HG03460 (cell line): ENCODE measurements around the gene PDE8A.

Experiments used
- ATAC-seq: cut with Tn5 transposase; IDR thresholded peaks from one replicate; pipeline ENCODE4 v1.9.1; 2021; ENCODE audit not compliant: unreplicated experiment

Gene PDE8A, protein sequence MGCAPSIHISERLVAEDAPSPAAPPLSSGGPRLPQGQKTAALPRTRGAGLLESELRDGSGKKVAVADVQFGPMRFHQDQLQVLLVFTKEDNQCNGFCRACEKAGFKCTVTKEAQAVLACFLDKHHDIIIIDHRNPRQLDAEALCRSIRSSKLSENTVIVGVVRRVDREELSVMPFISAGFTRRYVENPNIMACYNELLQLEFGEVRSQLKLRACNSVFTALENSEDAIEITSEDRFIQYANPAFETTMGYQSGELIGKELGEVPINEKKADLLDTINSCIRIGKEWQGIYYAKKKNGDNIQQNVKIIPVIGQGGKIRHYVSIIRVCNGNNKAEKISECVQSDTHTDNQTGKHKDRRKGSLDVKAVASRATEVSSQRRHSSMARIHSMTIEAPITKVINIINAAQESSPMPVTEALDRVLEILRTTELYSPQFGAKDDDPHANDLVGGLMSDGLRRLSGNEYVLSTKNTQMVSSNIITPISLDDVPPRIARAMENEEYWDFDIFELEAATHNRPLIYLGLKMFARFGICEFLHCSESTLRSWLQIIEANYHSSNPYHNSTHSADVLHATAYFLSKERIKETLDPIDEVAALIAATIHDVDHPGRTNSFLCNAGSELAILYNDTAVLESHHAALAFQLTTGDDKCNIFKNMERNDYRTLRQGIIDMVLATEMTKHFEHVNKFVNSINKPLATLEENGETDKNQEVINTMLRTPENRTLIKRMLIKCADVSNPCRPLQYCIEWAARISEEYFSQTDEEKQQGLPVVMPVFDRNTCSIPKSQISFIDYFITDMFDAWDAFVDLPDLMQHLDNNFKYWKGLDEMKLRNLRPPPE

DNA sequence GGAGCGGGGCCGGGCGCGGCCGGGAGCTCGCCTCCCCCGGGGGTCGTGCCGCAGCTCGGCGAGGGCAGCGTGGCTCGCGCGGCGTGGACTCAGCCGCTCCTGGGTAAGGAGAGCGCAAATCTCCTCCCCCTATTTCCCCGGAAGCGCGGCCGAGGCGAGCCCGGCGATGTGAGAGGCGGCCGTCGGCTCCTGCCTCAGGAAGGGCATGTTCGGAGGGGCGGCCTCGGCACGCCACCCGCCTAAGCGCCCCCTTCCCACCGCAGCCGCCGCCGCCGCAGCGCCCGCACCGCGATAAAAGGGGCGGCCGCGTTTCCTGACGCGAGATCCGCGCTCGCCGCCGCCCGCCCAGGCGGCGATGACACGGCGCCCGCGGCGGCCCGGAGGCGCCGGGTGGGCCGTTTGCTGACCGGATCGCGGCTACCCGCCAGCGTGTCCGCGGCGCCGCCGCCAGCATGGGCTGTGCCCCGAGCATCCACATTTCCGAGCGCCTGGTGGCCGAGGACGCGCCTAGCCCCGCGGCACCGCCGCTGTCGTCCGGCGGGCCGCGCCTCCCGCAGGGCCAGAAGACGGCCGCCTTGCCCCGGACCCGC is at the start of gene PDE8A:
PDE8A (plus strand) TSS at position 146 of the 590 bp plus-strand sequence; CDS start at position 453, 307 bp downstream.
- peak; percentile 23 for ATAC-seq

DNA sequence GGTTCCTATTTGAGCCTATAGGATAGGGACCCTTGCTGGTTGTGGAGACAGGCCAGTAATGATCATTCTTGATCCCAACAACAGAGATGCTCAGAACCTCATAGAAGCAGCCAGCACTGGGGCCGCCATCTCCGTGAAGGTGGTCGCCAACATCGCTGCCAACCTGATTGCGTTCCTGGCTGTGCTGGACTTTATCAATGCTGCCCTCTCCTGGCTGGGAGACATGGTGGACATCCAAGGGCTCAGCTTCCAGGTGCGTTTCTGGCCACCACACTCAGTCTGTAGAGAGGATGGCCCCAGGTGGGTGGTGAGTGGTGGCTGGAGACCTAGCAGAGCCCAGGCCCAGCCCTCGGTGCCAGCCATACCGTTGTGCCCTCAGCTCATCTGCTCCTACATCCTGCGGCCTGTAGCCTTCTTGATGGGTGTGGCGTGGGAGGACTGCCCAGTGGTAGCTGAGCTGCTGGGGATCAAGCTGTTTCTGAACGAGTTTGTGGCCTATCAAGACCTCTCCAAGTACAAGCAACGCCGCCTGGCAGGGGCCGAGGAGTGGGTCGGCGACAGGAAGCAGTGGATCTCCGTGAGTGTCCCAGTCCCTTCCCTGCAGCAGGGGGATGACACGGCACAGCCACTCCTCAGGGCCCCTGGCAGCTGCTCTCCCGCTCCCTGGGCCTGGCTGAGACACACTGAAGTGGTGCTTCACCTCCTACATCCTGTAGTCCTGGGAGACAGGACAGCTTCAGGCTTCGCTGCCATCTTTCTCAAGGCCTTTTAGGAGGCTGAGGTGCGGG is 46.5 kb upstream of the PDE8A start:
- no peak for ATAC-seq

DNA sequence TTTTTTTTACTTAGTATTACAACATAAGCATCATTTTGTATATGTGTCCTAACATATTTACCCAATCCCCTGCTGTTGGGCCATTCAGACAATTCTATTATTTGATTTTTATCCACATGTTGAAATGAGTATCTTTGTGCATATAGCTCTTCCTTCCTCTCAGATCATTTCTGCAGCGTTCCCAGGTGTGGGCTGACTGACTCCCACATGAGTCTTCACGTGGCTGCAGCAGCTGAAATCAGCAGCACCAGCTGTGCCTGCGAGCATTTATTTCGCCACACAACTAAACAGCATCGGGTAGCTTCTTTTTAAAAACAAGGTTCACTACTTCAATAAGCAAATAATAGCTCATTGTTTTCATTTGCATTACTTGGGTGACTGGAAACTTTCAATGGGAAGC is 44.5 kb upstream of the PDE8A start:
- no peak for ATAC-seq

DNA sequence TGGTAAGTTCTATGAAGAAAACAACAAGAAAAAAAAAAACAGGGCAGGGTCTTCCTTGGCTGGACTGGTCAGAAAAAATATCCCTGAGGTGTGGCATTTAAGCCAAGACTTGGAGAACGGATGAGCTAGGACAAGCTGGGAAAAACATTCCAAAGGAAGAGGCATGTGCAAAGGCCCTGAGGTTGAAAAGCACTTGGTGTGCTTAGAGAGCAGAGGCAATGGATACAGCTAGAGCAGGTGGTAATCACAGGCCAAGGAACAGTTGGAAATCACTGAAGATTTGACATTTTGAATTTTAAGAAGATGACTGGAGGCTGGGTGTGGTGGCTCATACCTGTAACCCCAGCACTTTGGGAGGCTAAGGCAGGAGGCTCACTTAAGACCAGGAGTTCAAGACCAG is 42.9 kb upstream of the PDE8A start:
- ATAC-seq: no peak

DNA sequence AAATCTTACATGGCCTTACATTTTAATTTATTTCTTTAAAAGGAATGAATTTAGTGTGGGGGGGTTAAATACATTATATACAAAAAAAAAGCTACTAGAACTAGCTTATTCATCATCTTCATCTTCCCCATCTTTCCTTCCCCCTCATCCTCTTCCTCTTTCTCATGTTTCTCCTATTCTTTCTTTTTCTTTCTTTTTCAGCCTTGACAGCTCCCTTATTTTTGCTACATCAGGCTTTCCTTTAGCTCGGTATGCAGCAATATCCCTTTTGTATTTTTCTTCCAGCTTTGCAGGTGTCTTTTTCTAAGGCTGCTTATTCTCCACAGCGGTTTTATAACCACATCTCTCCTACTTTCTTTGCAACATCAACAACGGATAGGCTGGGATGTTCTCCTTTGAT is 41.3 kb upstream of the PDE8A start:
- no peak for ATAC-seq

DNA sequence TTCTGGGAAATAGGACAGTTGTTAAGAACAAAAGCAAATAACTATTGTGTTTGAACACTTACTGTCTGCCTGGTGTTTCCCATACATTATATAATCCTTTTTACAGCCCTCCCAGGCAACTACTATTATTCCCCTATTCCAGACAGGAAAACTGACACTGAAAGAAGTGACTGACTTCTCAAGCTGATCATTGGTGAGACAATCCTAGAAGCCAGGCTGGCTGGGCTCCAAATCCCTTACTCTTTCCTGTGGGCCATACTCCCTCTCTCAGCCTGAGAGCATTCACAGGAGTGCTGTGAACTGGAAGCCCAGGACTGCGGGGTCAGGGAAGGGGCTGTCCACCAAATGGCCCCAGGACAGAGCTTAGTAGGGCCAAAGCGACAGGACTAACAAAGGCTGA is 39.2 kb upstream of the PDE8A start:
- no peak for ATAC-seq

- no peak for ATAC-seq
Observed at GRCh38 chr15:84944311-84944710, 37.3 kb upstream of the PDE8A start.

- no peak for ATAC-seq
Observed at GRCh38 chr15:84944861-84945260, 36.8 kb upstream of the PDE8A start.

DNA sequence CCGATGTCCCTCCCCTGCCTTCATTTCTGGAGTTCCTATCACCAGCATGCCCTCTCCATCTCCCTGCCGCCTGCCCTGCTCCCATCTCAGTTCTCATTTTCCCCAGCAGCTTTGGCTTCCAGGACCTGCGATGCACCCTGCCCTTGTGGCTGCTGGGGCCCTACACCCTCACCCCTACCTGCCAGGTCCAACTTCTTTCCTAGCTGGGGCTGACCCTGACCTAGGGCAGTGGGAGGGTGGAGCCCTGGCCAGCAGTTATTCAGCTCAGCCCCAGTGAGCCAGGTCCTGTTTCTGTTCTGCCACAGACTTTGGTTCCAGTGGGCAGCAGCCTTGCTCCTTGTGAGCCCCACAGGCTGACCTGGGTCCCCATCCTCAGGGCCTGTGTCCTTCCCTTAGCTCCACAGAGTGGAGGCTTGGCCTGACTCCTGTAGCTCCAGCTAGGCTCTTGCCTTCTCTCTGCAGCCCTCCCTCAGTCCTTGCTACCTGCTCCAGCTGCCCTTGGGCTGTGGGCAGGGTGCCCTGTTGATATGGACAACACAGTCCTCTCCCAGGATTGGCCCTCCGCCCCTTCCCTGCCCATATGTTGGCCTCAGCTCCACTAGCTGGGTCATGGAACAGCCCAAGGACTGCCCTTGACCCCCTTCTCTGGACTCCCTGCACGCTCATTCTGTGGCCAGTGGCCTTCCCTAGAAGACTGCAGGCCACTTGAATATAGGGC is 34.7 kb upstream of the PDE8A start:
- no peak for ATAC-seq

DNA sequence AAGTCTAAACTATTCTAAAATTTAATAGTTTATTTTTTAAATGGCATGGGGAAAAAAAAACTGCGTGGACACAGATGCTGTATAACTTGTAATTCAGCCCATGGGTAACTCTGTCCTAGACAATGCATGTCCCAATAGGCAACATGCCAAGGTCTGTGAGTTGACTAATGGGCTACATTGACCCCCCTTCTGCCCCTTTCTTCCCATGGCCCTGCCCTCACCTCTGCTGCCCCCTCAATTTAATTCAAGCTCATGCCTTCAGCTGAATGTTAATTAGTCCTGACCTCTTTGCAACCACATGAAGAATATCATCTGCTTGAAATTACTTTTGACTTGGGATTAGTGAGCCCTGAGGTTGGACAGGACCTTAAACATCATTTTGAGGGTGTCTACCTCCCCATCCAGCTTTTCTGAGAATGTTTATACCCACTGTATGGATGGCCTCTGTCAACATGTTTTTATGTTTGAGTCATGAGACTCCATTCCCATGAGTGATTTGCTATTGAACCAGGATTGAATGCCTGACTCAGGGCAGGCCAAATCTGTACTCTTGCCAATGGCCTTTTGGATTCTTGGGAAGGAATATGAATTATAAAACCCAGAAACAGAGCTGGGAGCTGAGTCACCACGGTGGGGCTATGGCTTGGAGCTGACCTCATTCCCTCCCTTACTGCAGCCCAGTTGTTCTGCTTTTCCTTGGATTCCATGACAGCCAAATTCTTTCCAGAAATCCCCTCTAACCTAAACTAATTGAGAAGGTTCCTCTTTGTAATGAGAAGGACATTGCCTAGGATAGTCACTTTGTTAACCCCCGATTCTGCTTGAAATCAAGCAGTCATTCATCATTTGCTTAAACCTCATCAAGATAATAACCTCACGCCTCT is 33.5 kb upstream of the PDE8A start:
- ATAC-seq: no peak

DNA sequence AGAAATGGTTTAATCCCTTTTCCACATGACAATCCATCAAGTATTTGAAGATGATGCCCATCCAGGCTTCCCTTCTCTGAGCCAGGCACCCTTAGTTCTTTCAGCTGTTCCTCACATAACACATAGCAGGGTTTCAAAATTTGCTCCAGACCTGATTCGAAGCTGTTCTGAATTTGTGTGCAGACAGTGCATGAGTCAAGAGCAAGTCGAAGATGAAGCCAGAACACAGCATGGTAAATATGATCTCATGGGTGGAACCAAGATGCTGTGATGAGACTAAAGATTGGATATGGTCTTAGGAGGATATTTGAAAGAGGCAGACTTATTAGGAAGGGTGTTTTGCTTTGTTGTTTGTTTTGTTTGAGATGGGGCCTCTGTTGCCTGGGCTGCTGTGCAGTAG is 32.6 kb upstream of the PDE8A start:
- ATAC-seq: no peak

DNA sequence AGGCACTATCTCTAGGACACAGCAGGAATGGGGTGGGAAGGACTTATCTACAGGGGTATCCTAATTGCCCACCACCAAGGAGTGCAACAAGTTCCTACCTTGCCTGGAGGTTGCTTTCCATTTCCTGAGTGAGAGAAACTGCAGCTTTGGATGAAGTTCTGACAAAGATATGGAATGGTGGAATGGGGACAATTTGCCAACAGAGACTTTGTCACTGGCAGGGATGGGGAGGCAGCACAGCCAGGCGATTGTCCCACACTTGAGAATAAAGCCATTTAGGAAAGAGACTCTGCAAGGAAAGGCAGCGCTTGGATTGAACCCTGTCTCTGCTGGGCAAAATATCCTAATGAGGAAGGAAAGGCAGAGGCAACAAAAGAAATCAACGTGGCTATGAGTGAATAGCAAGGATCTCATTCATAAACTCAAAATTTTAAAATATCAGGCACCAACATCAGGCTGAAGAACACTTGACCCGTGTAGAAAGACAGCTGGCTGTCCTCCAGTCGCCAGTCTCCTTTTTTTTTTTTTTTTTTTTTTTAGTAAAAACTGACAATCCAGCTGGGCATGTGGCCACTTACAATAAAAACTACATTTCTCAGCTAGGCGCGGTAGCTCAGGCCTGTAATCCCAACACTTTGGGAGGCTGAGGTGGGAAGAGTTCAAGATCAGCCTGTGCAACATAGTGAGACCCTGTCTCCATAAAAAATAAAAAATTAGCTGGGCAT is 31.6 kb upstream of the PDE8A start:
- no peak for ATAC-seq

DNA sequence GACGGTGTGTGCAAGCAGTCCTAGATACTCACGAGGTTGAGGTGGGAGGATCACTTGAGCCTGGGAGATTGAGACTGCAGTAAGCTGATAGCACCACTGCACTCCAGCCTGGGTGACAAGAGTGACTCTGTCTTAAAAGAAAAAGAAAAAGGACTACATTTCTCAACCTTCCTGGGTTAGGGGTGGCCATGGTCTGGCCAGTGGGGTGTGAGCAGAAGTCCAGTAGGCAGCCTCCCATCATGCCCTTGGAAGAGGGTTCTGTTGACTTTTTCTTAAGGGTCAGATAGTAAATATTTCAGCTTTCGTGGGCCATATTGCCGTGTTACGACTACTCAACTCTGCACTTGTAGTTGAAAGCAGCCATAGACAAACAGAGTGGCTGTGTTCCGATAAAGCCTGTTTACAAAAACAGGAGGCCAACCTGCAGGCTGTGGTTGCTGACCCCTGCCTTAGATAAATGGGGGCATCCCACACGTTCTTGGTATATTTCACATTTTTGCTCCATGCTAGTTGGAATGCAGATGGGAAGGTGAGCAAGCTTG is 31.0 kb upstream of the PDE8A start:
- no peak for ATAC-seq

DNA sequence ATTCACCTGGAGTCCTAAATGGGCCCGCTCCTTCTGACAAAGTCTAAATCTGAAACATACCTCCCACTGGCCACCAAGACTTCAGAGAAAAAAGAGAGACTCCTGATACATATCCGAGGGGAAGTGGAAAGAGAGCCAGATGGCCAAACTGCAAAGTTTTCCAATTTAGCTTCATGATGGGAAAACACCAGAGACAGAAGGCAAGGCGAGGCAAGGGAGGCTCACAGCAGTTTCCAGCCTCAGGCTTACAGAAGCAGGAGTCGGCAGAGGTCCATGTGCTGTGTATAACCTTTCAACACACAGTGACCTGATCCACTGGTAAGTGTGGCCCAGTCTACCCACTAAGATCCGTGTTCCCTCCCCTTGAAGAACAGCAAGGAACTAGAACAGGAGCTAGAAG is 29.9 kb upstream of the PDE8A start:
- ATAC-seq: no peak

- ATAC-seq: no peak
Observed at GRCh38 chr15:84953136-84953535, 28.5 kb upstream of the PDE8A start.

DNA sequence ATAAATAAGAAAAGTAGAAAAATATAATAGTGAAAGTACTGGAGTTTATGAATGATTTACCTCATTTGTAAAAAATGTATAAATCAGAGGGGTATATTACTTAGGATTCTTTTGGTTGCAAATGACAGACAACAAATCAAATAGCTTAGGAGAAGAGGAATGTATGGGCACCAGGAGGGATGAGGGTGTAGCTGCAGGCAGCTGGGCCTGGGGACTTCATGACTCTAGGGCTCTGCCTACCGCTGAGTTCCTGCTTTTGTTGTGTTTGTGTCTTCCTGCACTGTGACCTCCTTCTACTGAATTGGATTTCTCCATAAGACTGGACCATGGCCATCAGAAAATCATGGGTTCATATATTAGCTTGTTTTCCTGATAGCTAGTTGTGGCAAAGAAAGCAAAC is 27.9 kb upstream of the PDE8A start:
- ATAC-seq: no peak

- ATAC-seq: no peak
Observed at GRCh38 chr15:84955089-84955848, 26.4 kb upstream of the PDE8A start.

DNA sequence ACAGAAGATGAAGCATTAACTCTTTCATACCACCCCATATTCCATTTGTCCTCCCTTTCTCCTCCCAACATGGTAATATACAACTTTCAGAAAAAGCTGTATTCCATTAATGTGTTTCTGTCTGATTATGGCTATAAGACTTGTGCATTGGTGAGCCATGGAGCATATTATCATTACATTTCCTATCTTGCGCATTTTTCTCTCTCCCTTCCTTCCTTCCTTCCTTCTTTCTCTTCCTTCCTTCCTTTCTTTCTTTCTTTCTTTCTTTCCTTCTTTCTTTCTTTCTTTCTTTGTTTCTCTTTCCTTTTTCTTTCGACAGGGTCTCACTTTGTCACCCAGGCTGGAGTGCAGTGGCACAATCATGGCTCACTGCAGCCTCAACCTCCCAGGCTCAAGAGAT is 25.5 kb upstream of the PDE8A start:
- no peak for ATAC-seq
